Measurements from ENCODE around the gene PTPRN2. TPM values are rescaled to one million over a fixed set of nuclear protein-coding genes. Genes with fewer than 3 reads are reported as not detected.

PTPRN2 gene
- total and polyA plus RNA-seq, 2 donors (not counting 3 experiments of a cell fraction or from before 2014, with no cell fraction given), result 0.62 to 0.88 TPM

- H3K4me1 ChIP-seq (ENCODE audit: control insufficient read depth, extremely low read depth, insufficient read depth, low read length), result no peaks in the 10 kb centered on the region
- no peak overlapping the region for H2AFZ ChIP-seq (ENCODE audit: low read depth, low read length)
- H3K36me3 ChIP-seq (ENCODE audit: control insufficient read depth in 2 of 2, extremely low read depth in 1 of 2, insufficient read depth in 2 of 2, low read length in 2 of 2), result no peaks in the 10 kb centered on the region
- H3K27ac ChIP-seq (ENCODE audit: insufficient read depth, low read depth, low read length), result no peak overlapping the region
- H3K9ac ChIP-seq (replicated peaks; ENCODE audit: extremely low read depth, insufficient read depth, low read length), result no peak overlapping the region
- H3K4me2 ChIP-seq (ENCODE audit: insufficient read depth, low read length), result no peak overlapping the region
- H3K79me2 ChIP-seq (ENCODE audit: control insufficient read depth, insufficient read depth, low read length), result no peaks in the 10 kb centered on the region
- H3K9me3 ChIP-seq (replicated peaks; ENCODE audit: control insufficient read depth, insufficient read depth, low read length), result peaks cover 2% of the 10 kb centered on the region
- no peaks in the 10 kb centered on the region for H4K20me1 ChIP-seq (replicated peaks; ENCODE audit: control insufficient read depth, extremely low read depth, insufficient read depth, low read length)
- FAIRE-seq, result no peak
- no peak overlapping the region for H3K4me3 ChIP-seq (replicated peaks in 1 of 3; ENCODE audit: insufficient read depth in 1 of 3, low read depth in 1 of 3, low read length in 3 of 3)
- H3K9me1 ChIP-seq (replicated peaks; ENCODE audit: control insufficient read depth, extremely low read depth, insufficient read depth, low read length), result no peaks in the 10 kb centered on the region
- no peak for DNase-seq (ENCODE audit: low read depth, low spot score)
- intact Hi-C loops (cut with micrococcal nuclease) (no loop called here), dilution Hi-C loops (cut with MboI; ENCODE audit: extremely low pct_ligation_motif_present, low sequenced_read_pairs) (no loop called here)
- TF ChIP-seq FOS (IDR thresholded peaks at IDR 0.05; ENCODE audit: borderline replicate concordance, insufficient read depth, low read length) (no peak), MAX (IDR thresholded peaks at IDR 0.05; ENCODE audit: insufficient read depth, insufficient read length) (no peak), MYC (IDR thresholded peaks at IDR 0.05; ENCODE audit: low read depth, low read length) (no peak), POLR2AphosphoS5 (IDR thresholded peaks at IDR 0.05; ENCODE audit: insufficient read depth, low read depth, low read length) (no peak), EZH2 (IDR thresholded peaks at IDR 0.05; ENCODE audit: borderline replicate concordance, low read depth, low read length, severe bottlenecking) (no peak), POLR2A (IDR thresholded peaks at IDR 0.05; ENCODE audit: low read depth, low read length) (no peak), CTCF (IDR thresholded peaks at IDR 0.05; ENCODE audit: extremely low read depth in 1 of 2, insufficient read depth in 1 of 2, low read depth in 1 of 2, low read length in 2 of 2) (no peak), GATA2 (IDR thresholded peaks at IDR 0.05; ENCODE audit: insufficient read depth, insufficient read length, low read depth, low read length) (no peak), JUN (IDR thresholded peaks at IDR 0.05; ENCODE audit: borderline replicate concordance, insufficient read depth, insufficient read length, low read depth) (no peak)
- ChIA-PET POLR2A (no interaction called here), CTCF (no interaction called here)
- H3K27me3 ChIP-seq (ENCODE audit: control insufficient read depth in 2 of 2, insufficient read depth in 2 of 2, low read length in 2 of 2), result no peaks in the 10 kb centered on the region
- no TSS peak for BruUV-seq (replicated peaks)
Measured at GRCh38 chr7:158492367-158492764, 95.3 kb downstream of the PTPRN2 start.

Data from endothelial cell of umbilical vein (primary cell).